B cell (primary cell): ENCODE results near the gene ESPN.

Experiments
- EZH2 ChIP-seq: IDR thresholded peaks from 2 replicates; pipeline ENCODE4 v1.6.1; 2012; ENCODE audit warnings: borderline replicate concordance, low read depth, mild to moderate bottlenecking, moderate library complexity, low read length; ENCODE audit not compliant: insufficient read depth, poor library complexity, severe bottlenecking
- TF ChIP-seq, protein P1 (sequence below): fragments of 200-600 bp; IDR thresholded peaks from one replicate; pipeline ENCODE4 v1.8.0; 2022; ENCODE audit warnings: antibody characterized with exemption, mild to moderate bottlenecking

DNA sequence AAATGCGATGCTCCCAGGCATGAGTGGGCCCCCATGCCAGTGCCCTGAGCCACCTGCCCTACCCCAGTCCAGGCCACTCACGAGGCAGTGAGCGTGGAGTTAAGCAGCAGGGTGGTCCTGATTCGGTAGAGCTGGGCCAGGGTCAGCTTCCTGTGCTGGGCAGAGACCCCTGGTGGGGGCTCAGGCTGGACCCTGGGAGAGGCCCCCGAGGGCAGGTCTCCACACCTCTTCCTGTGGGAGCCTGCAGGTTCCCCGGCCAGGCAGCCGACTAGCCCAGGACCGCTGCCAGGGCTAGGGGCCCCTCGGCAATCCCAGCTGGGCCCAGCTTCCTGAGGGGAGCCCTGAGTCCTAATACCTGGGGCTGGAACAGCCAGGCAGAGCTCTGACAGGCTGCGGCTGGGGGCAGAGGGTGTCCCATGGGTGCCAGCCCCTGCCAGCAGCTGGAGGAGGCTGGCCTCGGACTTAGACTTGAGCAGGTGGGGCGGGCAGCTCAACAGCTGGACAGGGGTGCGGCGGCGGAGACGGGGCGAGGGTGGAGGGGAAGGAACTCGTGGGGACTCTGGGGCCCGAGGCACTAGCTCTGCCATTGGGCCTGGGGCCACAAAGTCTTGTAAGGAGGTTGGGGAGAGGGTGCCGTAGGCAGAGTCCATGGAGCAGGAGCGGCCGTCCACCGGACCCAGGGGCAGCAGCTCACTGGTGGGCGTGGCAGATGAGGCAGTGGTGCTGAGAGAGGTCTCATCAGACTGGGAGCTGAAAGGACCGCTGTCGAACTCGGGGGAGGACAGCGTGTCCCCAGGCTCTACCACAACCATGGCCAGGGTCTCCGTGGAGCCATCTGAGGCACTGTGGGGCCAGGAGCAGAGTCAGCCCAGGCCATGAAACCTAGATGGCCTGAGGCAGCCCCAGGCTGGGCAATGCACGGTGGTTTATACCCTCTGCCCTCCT, 43.4 kb downstream of the ESPN start:
- TF ChIP-seq, protein P1, sequence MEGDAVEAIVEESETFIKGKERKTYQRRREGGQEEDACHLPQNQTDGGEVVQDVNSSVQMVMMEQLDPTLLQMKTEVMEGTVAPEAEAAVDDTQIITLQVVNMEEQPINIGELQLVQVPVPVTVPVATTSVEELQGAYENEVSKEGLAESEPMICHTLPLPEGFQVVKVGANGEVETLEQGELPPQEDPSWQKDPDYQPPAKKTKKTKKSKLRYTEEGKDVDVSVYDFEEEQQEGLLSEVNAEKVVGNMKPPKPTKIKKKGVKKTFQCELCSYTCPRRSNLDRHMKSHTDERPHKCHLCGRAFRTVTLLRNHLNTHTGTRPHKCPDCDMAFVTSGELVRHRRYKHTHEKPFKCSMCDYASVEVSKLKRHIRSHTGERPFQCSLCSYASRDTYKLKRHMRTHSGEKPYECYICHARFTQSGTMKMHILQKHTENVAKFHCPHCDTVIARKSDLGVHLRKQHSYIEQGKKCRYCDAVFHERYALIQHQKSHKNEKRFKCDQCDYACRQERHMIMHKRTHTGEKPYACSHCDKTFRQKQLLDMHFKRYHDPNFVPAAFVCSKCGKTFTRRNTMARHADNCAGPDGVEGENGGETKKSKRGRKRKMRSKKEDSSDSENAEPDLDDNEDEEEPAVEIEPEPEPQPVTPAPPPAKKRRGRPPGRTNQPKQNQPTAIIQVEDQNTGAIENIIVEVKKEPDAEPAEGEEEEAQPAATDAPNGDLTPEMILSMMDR, result no peak
- no peak for TF ChIP-seq EZH2
